Mesendoderm (in vitro differentiated cells): ENCODE measurements around the gene GNAQ.
"Not testable (repeated sequence)": the region's sequence is repeated elsewhere in the genome, so short reads cannot be mapped to it uniquely, and the experiment has no call there.

Experiments
- DNase-seq: peaks from one replicate; pipeline ENCODE4 v3.0.0; 2013
- H2AK5ac ChIP-seq: 2 replicates; pipeline ENCODE4 v1.6.1; 2013; ENCODE audit warnings: low read length, inconsistent platforms
- H2BK120ac ChIP-seq: 2 replicates; pipeline ENCODE4 v1.6.1; 2013; ENCODE audit warnings: low read depth, mild to moderate bottlenecking, low read length, moderate library complexity, mixed read lengths
- H2BK15ac ChIP-seq: replicated peaks from 2 replicates; pipeline ENCODE4 v1.6.1; 2013; ENCODE audit warnings: low read depth, mild to moderate bottlenecking, moderate library complexity
- H2BK5ac ChIP-seq: 2 replicates; pipeline ENCODE4 v1.6.1; 2013; ENCODE audit warnings: low read length, inconsistent platforms
- H3K18ac ChIP-seq: 2 replicates; pipeline ENCODE4 v1.6.1; 2013; ENCODE audit warnings: mild to moderate bottlenecking, low read length, mixed read lengths
- H3K23ac ChIP-seq: one replicate; pipeline ENCODE4 v1.6.1; 2013; ENCODE audit warnings: low read length
- H3K27ac ChIP-seq: 2 replicates; pipeline ENCODE4 v1.5.1; 2013; ENCODE audit warnings: low read depth, mild to moderate bottlenecking, inconsistent platforms, low read length, moderate library complexity
- H3K27me3 ChIP-seq: 2 replicates; pipeline ENCODE4 v1.6.1; 2013; ENCODE audit warnings: low read length, control low read depth, mild to moderate bottlenecking, inconsistent platforms; ENCODE audit not compliant: insufficient read depth, poor library complexity
- H3K36me3 ChIP-seq: 2 replicates; pipeline ENCODE4 v1.6.1; 2013; ENCODE audit warnings: low read length, inconsistent platforms; ENCODE audit not compliant: control insufficient read depth, insufficient read depth
- H3K4ac ChIP-seq: one replicate; pipeline ENCODE4 v1.6.1; 2013; ENCODE audit warnings: low read depth, mild to moderate bottlenecking, low read length, moderate library complexity
- H3K4me1 ChIP-seq: 2 replicates; pipeline ENCODE4 v1.6.1; 2013; ENCODE audit warnings: low read depth, low read length, inconsistent platforms; ENCODE audit not compliant: control insufficient read depth
- H3K4me2 ChIP-seq: 2 replicates; pipeline ENCODE4 v1.6.1; 2013; ENCODE audit warnings: low read length
- H3K4me3 ChIP-seq: 2 replicates; pipeline ENCODE4 v1.5.1; 2013; ENCODE audit warnings: mild to moderate bottlenecking, low read length
- H3K56ac ChIP-seq: one replicate; pipeline ENCODE4 v1.6.1; 2013; ENCODE audit warnings: low read length
- H3K79me1 ChIP-seq: 2 replicates; pipeline ENCODE4 v1.6.1; 2013; ENCODE audit warnings: low read length, inconsistent platforms
- H3K79me2 ChIP-seq: 2 replicates; pipeline ENCODE4 v1.6.1; 2013; ENCODE audit warnings: mild to moderate bottlenecking, low read length; ENCODE audit not compliant: control insufficient read depth, insufficient read depth
- H3K9ac ChIP-seq: 2 replicates; pipeline ENCODE4 v1.6.1; 2013; ENCODE audit warnings: low read length, inconsistent platforms
- H4K5ac ChIP-seq: one replicate; pipeline ENCODE4 v1.6.1; 2013; ENCODE audit warnings: low read length
- H4K8ac ChIP-seq: one replicate; pipeline ENCODE4 v1.6.1; 2013; ENCODE audit warnings: low read depth, mild to moderate bottlenecking, control low read depth, low read length, moderate library complexity
- WGBS: extraction: QIAGEN DNeasy Blood & Tissue Kit; methylation state at CpG from one replicate; pipeline ENCODE4 v1.1.7; 2013; ENCODE audit warnings: low lambda C conversion rate, missing lambda C conversion rate; ENCODE audit not compliant: insufficient coverage; ENCODE audit errors: extremely low coverage; 5-methylcytosine and 5-hydroxymethylcytosine counted together

The GNAQ gene

GRCh38 chr9:77721156-77721555 lies 310.5 kb downstream of the GNAQ start:
- H2BK120ac ChIP-seq, H3K9ac ChIP-seq, H3K27ac ChIP-seq, H2BK5ac ChIP-seq, H3K79me1 ChIP-seq, H2AK5ac ChIP-seq, H3K23ac ChIP-seq, H3K36me3 ChIP-seq, H3K79me2 ChIP-seq, H3K4me2 ChIP-seq, DNase-seq, H4K5ac ChIP-seq, H3K4ac ChIP-seq, H3K4me1 ChIP-seq, H3K56ac ChIP-seq, H2BK15ac ChIP-seq, H3K18ac ChIP-seq, H4K8ac ChIP-seq, H3K27me3 ChIP-seq, H3K4me3 ChIP-seq: not testable (repeated sequence)
- WGBS = no CpG with 5 or more reads among the region's 11 CpGs

GRCh38 chr9:77719321-77719720 lies 312.3 kb downstream of the GNAQ start:
- DNase-seq = no peak
- Histone ChIP-seq H4K8ac (no peak overlapping the region), H2BK15ac (no peak overlapping the region), H3K36me3 (no peaks in the 10 kb centered on the region), H3K4ac (no peak overlapping the region), H3K79me2 (no peaks in the 10 kb centered on the region), H3K27ac (no peak overlapping the region), H4K5ac (no peak overlapping the region), H3K18ac (no peak overlapping the region), H3K23ac (no peak overlapping the region), H3K4me2 (no peak overlapping the region), H3K79me1 (no peaks in the 10 kb centered on the region), H2BK5ac (no peak overlapping the region), H3K56ac (no peak overlapping the region), H3K9ac (no peak overlapping the region), H3K4me1 (peaks cover 1% of the 10 kb centered on the region), H3K4me3 (no peak overlapping the region), H3K27me3 (no peaks in the 10 kb centered on the region), H2AK5ac (no peak overlapping the region), H2BK120ac (no peak overlapping the region)
- WGBS = no CpG with 5 or more reads among the region's 3 CpGs

- H4K8ac ChIP-seq, H2BK120ac ChIP-seq, H3K23ac ChIP-seq, H2BK5ac ChIP-seq, H3K4me1 ChIP-seq, H3K4me2 ChIP-seq, H3K79me2 ChIP-seq, H3K4me3 ChIP-seq, H3K79me1 ChIP-seq, H3K27ac ChIP-seq, H3K4ac ChIP-seq, H3K56ac ChIP-seq, DNase-seq, H4K5ac ChIP-seq, H3K36me3 ChIP-seq, H3K9ac ChIP-seq, H3K27me3 ChIP-seq, H3K18ac ChIP-seq, H2AK5ac ChIP-seq, H2BK15ac ChIP-seq: not testable (repeated sequence)
- no CpG with 5 or more reads among the region's 5 CpGs for WGBS
Observed at GRCh38 chr9:77718298-77718640, 313.3 kb downstream of the GNAQ start.

GRCh38 chr9:77717608-77718297 lies 313.9 kb downstream of the GNAQ start:
- not testable (repeated sequence) for H2AK5ac ChIP-seq, H3K36me3 ChIP-seq, H3K4me2 ChIP-seq, H2BK5ac ChIP-seq, H3K23ac ChIP-seq, H3K56ac ChIP-seq, H3K79me2 ChIP-seq, H3K79me1 ChIP-seq, H2BK120ac ChIP-seq, H3K18ac ChIP-seq, H3K9ac ChIP-seq, H3K4me1 ChIP-seq, H4K5ac ChIP-seq, H2BK15ac ChIP-seq, H3K27me3 ChIP-seq, H4K8ac ChIP-seq, H3K27ac ChIP-seq, H3K4me3 ChIP-seq, H3K4ac ChIP-seq
- no CpG with 5 or more reads among the region's 5 CpGs for WGBS
- DNase-seq = peak; percentile 31

- WGBS = no CpG with 5 or more reads among the region's 4 CpGs
- Histone ChIP-seq H3K23ac (no peak overlapping the region), H3K27ac (no peak overlapping the region)
Observed at GRCh38 chr9:77714077-77714549, 317.5 kb downstream of the GNAQ start.

GRCh38 chr9:77712533-77713130 lies 319.0 kb downstream of the GNAQ start:
- Histone ChIP-seq H3K4me2 (no peak overlapping the region), H3K23ac (no peak overlapping the region), H3K4me3 (no peak overlapping the region), H3K79me1 (no peaks in the 10 kb centered on the region), H3K27ac (no peak overlapping the region), H4K5ac (no peak overlapping the region), H3K18ac (no peak overlapping the region), H3K27me3 (no peaks in the 10 kb centered on the region), H3K36me3 (no peaks in the 10 kb centered on the region), H3K56ac (no peak overlapping the region), H2BK15ac (no peak overlapping the region), H2AK5ac (no peak overlapping the region), H3K79me2 (no peaks in the 10 kb centered on the region), H4K8ac (no peak overlapping the region), H2BK120ac (no peak overlapping the region), H3K9ac (no peak overlapping the region), H3K4me1 (peaks cover 1% of the 10 kb centered on the region), H2BK5ac (no peak overlapping the region), H3K4ac (no peak overlapping the region)
- DNase-seq = no peak
- no CpG with 5 or more reads among the region's 9 CpGs for WGBS

More at GRCh38 chr9:77714077-77714549, 317.5 kb downstream of the GNAQ start:
- H2BK15ac ChIP-seq = no peak overlapping the region
- H3K79me1 ChIP-seq = no peaks in the 10 kb centered on the region
- no peak overlapping the region for H2AK5ac ChIP-seq
- H3K9ac ChIP-seq = no peak overlapping the region
- no peak overlapping the region for H3K18ac ChIP-seq
- no peak overlapping the region for H4K8ac ChIP-seq
- no peaks in the 10 kb centered on the region for H3K79me2 ChIP-seq
- H2BK120ac ChIP-seq = no peak overlapping the region
- H3K56ac ChIP-seq = no peak overlapping the region
- H2BK5ac ChIP-seq = no peak overlapping the region
- DNase-seq = no peak
- H3K4ac ChIP-seq = no peak overlapping the region
- H3K4me2 ChIP-seq = no peak overlapping the region
- no peak overlapping the region for H3K4me3 ChIP-seq
- H4K5ac ChIP-seq = no peak overlapping the region
- H3K27me3 ChIP-seq = no peaks in the 10 kb centered on the region
- no peaks in the 10 kb centered on the region for H3K36me3 ChIP-seq
- peaks cover 1% of the 10 kb centered on the region for H3K4me1 ChIP-seq
